VCaP (cell line): Measurements from ENCODE around the gene STAP2.

Experiments
- H3K27ac ChIP-seq: fragments of 450-650 bp; 2 replicates; pipeline ENCODE4 v1.5.1; 2017
- TF ChIP-seq, protein P1 (sequence below): fragments of 450-650 bp; conservative IDR thresholded peaks from 2 replicates; pipeline ENCODE4 v1.5.1; 2017; ENCODE audit warnings: mild to moderate bottlenecking, moderate library complexity

The STAP2 gene

DNA sequence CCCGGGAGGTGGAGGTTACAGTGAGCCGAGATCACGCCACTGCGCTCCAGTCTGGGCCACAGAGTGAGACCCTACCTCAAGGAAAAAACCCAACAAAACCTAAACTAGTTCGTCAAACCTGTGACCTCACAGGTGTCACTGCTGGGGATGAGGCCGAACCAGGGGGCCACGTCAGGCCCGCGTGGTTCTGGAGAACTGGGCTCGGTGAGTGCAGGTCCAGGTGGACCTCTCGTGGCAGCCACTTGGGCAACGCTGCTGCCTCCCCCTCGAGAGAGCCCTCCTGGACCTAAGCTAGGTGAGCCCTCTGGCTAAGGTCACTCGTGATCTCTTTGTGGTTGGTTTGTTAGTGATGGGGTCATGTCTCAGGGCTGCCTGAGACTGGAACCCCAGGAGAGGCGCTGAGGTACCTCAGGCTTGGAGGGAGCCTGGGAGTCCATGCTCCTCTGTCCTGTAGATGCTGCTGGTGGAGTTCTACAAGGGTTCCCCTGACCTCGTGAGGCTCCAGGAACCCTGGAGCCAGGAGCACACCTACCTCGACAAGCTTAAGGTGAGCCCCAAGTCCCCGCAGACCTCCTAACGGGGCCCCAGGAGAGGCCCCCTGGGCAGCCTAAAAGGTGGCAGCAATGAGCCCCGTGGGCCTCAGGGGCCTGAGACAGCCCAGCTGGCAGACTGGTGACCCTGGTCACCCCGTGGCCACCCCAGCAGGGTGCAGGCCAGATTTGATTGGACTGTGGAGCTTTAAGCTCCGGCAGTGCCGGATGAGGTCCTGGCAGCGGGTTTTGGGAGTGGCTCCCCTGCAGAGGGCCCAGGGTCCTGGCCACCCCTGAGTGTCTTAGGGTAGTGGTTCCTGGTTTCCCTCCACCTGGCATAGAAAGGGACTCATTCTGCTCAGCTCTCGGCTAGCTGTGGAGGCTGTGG, 20.3 kb upstream of the STAP2 start:
- no peak overlapping the region for H3K27ac ChIP-seq
- TF ChIP-seq, protein P1, sequence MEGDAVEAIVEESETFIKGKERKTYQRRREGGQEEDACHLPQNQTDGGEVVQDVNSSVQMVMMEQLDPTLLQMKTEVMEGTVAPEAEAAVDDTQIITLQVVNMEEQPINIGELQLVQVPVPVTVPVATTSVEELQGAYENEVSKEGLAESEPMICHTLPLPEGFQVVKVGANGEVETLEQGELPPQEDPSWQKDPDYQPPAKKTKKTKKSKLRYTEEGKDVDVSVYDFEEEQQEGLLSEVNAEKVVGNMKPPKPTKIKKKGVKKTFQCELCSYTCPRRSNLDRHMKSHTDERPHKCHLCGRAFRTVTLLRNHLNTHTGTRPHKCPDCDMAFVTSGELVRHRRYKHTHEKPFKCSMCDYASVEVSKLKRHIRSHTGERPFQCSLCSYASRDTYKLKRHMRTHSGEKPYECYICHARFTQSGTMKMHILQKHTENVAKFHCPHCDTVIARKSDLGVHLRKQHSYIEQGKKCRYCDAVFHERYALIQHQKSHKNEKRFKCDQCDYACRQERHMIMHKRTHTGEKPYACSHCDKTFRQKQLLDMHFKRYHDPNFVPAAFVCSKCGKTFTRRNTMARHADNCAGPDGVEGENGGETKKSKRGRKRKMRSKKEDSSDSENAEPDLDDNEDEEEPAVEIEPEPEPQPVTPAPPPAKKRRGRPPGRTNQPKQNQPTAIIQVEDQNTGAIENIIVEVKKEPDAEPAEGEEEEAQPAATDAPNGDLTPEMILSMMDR, result no peak

DNA sequence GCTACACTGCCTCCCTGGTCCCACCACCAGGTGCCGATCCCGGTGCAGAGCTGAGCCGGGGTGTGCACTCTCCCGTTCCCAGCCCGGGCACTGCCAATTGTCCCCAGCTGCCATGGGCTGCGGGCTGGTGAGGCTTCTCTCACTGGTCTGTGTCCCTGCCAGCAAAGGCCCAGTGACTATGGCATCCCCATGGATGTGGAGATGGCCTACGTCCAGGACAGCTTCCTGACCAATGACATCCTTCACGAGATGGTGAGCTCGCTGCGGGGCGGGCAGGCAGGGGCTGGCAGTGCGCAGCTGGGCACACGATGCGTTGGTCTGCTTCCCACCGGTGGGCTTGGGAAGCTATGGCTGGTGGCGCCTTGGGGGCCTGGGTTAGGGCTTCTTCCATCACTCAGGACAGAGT, 19.3 kb upstream of the STAP2 start:
- TF ChIP-seq, protein P1, result no peak

DNA sequence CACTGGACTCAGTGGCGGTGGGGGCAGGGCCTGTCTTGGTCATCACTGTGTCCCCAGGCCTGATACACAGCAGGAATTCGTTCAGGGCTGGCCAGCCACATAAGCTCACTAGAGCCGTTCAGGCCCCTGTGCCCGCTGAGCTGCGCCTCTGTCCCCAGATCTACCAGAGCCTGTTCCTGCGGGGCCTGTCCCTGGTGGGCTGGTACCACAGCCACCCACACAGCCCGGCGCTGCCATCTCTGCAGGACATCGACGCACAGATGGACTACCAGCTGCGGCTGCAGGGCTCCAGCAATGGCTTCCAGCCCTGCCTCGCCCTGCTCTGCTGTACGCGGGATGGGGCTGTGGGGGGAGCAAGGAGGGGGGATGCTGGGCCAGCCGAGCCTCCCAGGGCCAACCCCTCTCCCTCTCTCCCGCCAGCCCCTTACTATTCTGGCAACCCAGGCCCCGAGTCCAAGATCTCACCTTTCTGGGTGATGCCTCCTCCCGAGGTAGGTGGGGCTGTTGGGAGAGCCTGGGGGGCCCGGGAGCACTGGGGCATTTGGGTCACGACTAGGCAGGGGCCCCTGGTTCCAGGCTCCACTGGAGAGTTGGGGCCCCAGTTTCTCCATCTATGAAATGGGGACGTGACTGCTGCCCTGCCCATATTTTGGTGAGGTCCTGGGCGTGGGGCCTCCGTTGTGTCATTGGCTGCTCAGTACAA, 18.6 kb upstream of the STAP2 start:
- no peak overlapping the region for H3K27ac ChIP-seq
- TF ChIP-seq, protein P1, result no peak

More for the DNA sequence above, 19.3 kb upstream of the STAP2 start:
- no peak overlapping the region for H3K27ac ChIP-seq

DNA sequence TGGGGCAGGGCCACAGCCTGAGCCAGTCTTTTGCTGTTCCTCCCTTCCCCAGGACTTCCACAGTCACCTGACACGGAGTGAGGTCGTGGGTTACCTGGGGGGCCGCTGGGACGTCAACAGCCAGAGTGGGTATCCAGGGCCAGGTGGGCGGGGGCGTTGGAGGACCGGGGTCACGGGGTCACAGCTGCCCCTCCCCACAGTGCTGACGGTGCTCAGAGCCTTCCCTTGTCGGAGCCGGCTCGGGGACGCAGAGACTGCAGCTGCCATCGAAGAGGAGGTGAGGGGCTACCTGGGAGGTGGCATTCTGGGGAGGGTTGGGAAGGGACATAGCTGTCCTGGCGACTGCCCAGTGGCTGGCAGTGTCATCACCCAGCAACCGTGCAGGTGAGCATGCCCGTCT, 16.3 kb upstream of the STAP2 start:
- TF ChIP-seq, protein P1, result no peak
- H3K27ac ChIP-seq, result no peak overlapping the region

DNA sequence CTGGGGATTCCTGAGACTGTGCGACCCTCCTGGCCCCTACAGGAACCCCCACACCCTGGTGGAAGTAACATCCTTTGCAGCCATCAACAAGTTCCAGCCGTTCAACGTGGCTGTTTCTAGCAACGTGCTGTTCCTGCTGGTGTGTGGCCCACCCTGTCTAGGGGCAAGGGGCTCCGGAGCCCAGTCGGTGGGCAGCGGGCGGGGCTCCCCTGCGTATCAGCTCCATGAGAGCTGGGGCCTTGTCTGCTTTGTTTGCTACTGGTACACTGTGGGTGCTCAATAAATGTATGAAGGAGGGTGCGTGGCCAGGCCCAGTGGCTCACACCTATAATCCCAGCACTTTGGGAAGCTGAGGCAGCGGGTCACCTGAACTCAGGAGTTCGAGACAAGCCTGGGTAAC, 15.7 kb upstream of the STAP2 start:
- H3K27ac ChIP-seq, result no peak overlapping the region
- TF ChIP-seq, protein P1, result no peak

DNA sequence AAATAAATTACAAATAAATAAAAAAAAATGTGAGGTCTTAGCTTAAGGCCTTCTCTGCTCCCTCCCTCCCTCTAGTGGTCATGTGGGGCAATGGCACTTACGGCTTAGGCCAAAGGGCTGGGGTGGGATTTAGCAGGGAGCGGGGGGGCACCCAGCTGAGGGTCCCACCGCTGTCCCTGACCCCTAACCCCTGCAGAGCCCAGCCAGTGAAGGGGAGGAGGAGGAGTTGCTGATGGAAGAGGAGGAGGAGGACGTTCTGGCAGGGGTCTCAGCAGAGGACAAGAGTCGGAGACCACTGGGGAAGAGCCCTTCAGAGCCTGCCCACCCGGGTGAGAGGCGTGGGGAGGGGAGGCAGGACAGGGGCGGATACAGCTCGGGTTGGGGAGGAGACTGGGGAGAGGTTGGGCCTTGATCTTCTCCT, 14.1 kb upstream of the STAP2 start:
- no peak overlapping the region for H3K27ac ChIP-seq
- TF ChIP-seq, protein P1, result peak; percentile 84

DNA sequence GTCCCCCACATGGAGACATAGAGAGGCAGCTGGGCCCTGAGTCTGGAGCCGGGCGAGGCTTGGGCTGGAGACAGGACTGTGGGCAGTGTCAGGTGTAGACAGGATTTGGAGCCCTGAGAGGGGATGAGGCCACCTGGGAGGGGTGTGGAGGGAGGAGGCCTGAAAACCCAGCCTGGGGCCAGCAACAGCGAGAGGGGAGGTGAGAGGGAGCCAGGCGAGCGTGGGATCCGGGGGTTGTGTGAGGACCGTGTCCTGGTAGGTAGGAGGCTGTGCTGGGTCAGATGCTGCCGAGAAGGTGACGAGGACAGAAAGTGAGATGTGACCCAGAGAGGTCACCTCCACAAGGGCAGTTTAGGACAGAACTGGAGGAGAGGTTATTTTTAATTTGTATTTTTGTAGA, 12.1 kb upstream of the STAP2 start:
- no peak overlapping the region for H3K27ac ChIP-seq
- TF ChIP-seq, protein P1, result no peak
